ENCODE data around the gene CALD1.

CALD1 gene

GRCh38 chr7:134948736-134949135 is 169.3 kb downstream of the CALD1 start:
- H3K9me3 ChIP-seq, result no peaks in the 10 kb centered on the region
- H3K36me3 ChIP-seq, result no peaks in the 10 kb centered on the region
- H3K27me3 ChIP-seq, result no peaks in the 10 kb centered on the region
- no peak overlapping the region for H3K4me3 ChIP-seq (ENCODE audit: low read depth in 1 of 2, low read length in 1 of 2)
- no peak overlapping the region for H3K27ac ChIP-seq
- no peaks in the 10 kb centered on the region for H3K4me1 ChIP-seq (ENCODE audit: control insufficient read depth in 1 of 2, insufficient read depth in 1 of 2, low read depth in 1 of 2, low read length in 1 of 2)
- TF ChIP-seq, protein P1, sequence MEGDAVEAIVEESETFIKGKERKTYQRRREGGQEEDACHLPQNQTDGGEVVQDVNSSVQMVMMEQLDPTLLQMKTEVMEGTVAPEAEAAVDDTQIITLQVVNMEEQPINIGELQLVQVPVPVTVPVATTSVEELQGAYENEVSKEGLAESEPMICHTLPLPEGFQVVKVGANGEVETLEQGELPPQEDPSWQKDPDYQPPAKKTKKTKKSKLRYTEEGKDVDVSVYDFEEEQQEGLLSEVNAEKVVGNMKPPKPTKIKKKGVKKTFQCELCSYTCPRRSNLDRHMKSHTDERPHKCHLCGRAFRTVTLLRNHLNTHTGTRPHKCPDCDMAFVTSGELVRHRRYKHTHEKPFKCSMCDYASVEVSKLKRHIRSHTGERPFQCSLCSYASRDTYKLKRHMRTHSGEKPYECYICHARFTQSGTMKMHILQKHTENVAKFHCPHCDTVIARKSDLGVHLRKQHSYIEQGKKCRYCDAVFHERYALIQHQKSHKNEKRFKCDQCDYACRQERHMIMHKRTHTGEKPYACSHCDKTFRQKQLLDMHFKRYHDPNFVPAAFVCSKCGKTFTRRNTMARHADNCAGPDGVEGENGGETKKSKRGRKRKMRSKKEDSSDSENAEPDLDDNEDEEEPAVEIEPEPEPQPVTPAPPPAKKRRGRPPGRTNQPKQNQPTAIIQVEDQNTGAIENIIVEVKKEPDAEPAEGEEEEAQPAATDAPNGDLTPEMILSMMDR (IDR thresholded peaks at IDR 0.05), result no peak

DNA sequence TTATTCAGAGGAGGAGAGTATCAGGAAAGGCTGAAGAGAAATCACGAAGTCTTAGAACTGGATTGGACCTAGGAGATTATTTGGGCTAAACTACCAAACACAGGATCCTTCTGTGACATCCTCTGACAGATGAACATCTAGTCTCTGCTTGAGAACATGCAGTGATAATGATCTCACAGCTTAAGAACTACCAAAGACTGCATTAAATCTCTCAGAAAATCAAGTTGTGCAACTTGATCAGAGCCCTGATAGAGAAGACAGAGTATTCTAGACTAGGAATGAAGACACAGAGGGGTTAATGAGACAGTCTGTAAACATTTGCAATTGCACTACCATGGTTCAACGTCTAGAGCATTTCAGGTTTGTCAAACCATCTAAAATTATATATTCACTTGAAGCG is 169.7 kb downstream of the CALD1 start:
- H3K4me1 ChIP-seq (ENCODE audit: control insufficient read depth in 1 of 2, insufficient read depth in 1 of 2, low read depth in 1 of 2, low read length in 1 of 2), result no peaks in the 10 kb centered on the region
- H3K4me3 ChIP-seq (ENCODE audit: low read depth in 1 of 2, low read length in 1 of 2), result no peak overlapping the region
- no peaks in the 10 kb centered on the region for H3K9me3 ChIP-seq
- H3K27me3 ChIP-seq, result no peaks in the 10 kb centered on the region
- H3K27ac ChIP-seq, result no peak overlapping the region
- no peaks in the 10 kb centered on the region for H3K36me3 ChIP-seq
- TF ChIP-seq, protein P1 (IDR thresholded peaks at IDR 0.05), result no peak

- Histone ChIP-seq H3K4me3 (ENCODE audit: low read depth in 1 of 2, low read length in 1 of 2) (no peak overlapping the region), H3K27me3 (no peaks in the 10 kb centered on the region), H3K9me3 (no peaks in the 10 kb centered on the region), H3K4me1 (ENCODE audit: control insufficient read depth in 1 of 2, insufficient read depth in 1 of 2, low read depth in 1 of 2, low read length in 1 of 2) (no peaks in the 10 kb centered on the region), H3K27ac (no peak overlapping the region), H3K36me3 (no peaks in the 10 kb centered on the region)
- TF ChIP-seq, protein P1 (IDR thresholded peaks at IDR 0.05), result no peak
Observed at GRCh38 chr7:134954197-134955082, 175.0 kb downstream of the CALD1 start.

GRCh38 chr7:134957005-134957404 is 177.6 kb downstream of the CALD1 start:
- H3K9me3 ChIP-seq, result no peaks in the 10 kb centered on the region
- TF ChIP-seq, protein P1 (IDR thresholded peaks at IDR 0.05), result no peak
- H3K36me3 ChIP-seq, result no peaks in the 10 kb centered on the region
- H3K27ac ChIP-seq, result no peak overlapping the region
- no peak overlapping the region for H3K4me3 ChIP-seq (ENCODE audit: low read depth in 1 of 2, low read length in 1 of 2)
- H3K4me1 ChIP-seq (ENCODE audit: control insufficient read depth in 1 of 2, insufficient read depth in 1 of 2, low read depth in 1 of 2, low read length in 1 of 2), result no peaks in the 10 kb centered on the region
- no peaks in the 10 kb centered on the region for H3K27me3 ChIP-seq

DNA sequence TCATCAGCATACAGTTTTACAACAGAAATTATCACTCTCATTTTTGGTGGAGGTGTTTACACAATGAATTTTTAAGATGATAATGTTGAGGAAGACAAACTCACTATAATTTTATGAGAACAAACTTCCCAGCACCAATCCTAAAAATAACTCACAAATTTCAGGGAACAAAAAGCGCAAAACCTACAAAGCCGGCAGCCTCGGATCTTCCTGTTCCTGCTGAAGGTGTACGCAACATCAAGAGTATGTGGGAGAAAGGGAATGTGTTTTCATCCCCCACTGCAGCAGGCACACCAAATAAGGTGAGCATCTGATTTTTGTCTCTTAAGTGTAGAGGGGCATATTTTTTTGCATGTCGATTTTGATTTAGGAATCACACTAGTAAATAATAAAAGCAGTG is 180.4 kb downstream of the CALD1 start:
- H3K27ac ChIP-seq, result no peak overlapping the region
- no peaks in the 10 kb centered on the region for H3K36me3 ChIP-seq
- H3K9me3 ChIP-seq, result no peaks in the 10 kb centered on the region
- no peaks in the 10 kb centered on the region for H3K4me1 ChIP-seq (ENCODE audit: control insufficient read depth in 1 of 2, insufficient read depth in 1 of 2, low read depth in 1 of 2, low read length in 1 of 2)
- H3K4me3 ChIP-seq (ENCODE audit: low read depth in 1 of 2, low read length in 1 of 2), result no peak overlapping the region
- no peaks in the 10 kb centered on the region for H3K27me3 ChIP-seq
- TF ChIP-seq, protein P1 (IDR thresholded peaks at IDR 0.05), result no peak

Data from neutrophil (primary cell).